A673 (cell line): Measurements from ENCODE around the gene PTPA.

ENCODE experiments used
- EZH2 ChIP-seq: fragments of 200-600 bp; sonication (generic); IDR thresholded peaks from 2 replicates; pipeline ENCODE4 v1.6.1; 2017; ENCODE audit warnings: borderline replicate concordance, low read depth, mild to moderate bottlenecking, mixed read lengths, antibody characterized with exemption, low read length; ENCODE audit not compliant: poor library complexity, severe bottlenecking
- TF ChIP-seq, protein P1 (sequence below): fragments of 300-800, 200-600 bp; sonication (generic); conservative IDR thresholded peaks from 2 replicates; pipeline ENCODE4 v1.5.1; 2017; ENCODE audit warnings: low read depth, mild to moderate bottlenecking, antibody characterized with exemption, low read length, moderate library complexity, mixed read lengths

DNA sequence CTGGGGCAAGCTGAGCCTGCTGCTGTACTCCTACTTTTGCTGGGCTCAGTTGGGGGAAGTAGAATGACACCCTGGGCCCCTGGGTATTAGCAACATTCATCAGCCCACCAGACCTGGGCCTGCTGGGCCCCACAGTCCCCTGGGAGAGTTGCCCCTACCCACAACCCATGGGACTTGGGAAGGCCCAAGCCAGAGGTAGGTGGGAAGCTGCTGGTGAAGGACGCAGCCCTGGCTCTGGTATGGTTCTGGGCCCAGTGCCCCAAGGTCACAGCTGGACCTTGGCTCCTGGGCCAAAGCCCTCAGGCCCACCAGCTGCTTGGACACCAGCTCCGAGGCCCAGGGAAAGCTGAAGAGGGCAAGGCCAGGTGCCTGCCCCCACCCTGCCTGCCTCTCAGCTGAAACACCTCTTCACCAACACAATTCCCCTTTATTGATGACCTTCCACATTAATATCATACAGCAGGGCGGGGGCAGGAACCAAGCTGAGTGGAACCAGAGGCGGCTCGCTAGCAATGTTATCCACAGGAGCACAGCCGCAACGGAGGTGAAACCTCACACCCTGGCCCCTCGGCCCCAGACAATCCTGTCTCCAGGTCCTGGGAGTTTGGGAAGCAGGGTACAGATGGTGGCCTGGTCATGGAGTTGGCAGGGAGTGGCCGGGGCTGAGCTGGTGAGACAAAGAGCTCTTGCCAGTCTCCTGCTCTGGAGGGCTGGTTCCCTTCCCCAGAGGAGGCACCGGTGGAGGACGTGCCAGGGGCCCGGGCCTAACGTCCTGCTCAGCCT, 16.6 kb upstream of the PTPA start:
- TF ChIP-seq, protein P1, sequence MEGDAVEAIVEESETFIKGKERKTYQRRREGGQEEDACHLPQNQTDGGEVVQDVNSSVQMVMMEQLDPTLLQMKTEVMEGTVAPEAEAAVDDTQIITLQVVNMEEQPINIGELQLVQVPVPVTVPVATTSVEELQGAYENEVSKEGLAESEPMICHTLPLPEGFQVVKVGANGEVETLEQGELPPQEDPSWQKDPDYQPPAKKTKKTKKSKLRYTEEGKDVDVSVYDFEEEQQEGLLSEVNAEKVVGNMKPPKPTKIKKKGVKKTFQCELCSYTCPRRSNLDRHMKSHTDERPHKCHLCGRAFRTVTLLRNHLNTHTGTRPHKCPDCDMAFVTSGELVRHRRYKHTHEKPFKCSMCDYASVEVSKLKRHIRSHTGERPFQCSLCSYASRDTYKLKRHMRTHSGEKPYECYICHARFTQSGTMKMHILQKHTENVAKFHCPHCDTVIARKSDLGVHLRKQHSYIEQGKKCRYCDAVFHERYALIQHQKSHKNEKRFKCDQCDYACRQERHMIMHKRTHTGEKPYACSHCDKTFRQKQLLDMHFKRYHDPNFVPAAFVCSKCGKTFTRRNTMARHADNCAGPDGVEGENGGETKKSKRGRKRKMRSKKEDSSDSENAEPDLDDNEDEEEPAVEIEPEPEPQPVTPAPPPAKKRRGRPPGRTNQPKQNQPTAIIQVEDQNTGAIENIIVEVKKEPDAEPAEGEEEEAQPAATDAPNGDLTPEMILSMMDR: no peak
- TF ChIP-seq EZH2: no peak
